Gastrocnemius medialis (tissue), 4 donors: ENCODE results near the gene ARHGAP25. TPM values are rescaled to one million over a fixed set of nuclear protein-coding genes. Genes with fewer than 3 reads are reported as not detected.

Experiments
- ATAC-seq, 2 donors: fragments of 150-250 bp; one replicate each; pipeline ENCODE4 v1.9.1; 2016
- DNase-seq, 2 donors: peaks; one replicate each; pipeline ENCODE4 v3.0.0-alpha.2; 2019
- H3K27ac ChIP-seq, 4 donors: fragments of 200-600 bp; sonication (generic); 1 replicate in 1 of 4; 2 replicates in 3 of 4; pipeline ENCODE4 v1.5.1; 2016 to 2018; ENCODE audit warnings: mild to moderate bottlenecking in 2 of 4, moderate library complexity in 1 of 4
- H3K27me3 ChIP-seq, 3 donors: fragments of 200-600 bp; sonication (generic) in 2 of 3; 1 replicate in 1 of 3; 2 replicates in 2 of 3; pipeline versions ENCODE4 v1.5.1 to v1.6.0; 2016 to 2019; ENCODE audit warnings: mild to moderate bottlenecking in 1 of 3, moderate library complexity in 1 of 3
- H3K36me3 ChIP-seq, 2 donors: fragments of 200-600 bp; sonication (generic) in 1 of 2; one replicate each; pipeline ENCODE4 v1.5.1; 2017 to 2018
- H3K4me1 ChIP-seq, 2 donors: fragments of 200-600 bp; sonication (generic) in 1 of 2; one replicate each; pipeline ENCODE4 v1.5.1; 2016 to 2017; ENCODE audit warnings: mild to moderate bottlenecking in 2 of 2
- H3K4me3 ChIP-seq, 4 donors: fragments of 200-600 bp; sonication (generic) in 3 of 4; 1 replicate in 1 of 4; 2 replicates in 3 of 4; pipeline ENCODE4 v1.5.1; 2016 to 2019; ENCODE audit warnings: mild to moderate bottlenecking in 2 of 4
- H3K9me3 ChIP-seq, 3 donors: fragments of 200-600 bp; sonication (generic) in 2 of 3; 1 replicate in 1 of 3; 2 replicates in 2 of 3; pipeline ENCODE4 v1.5.1; 2016 to 2019
- CTCF ChIP-seq, 5 experiments: fragments of 450-650 bp in 3 of 5; fragments of 200-600 bp in 2 of 5; sonication (generic) in 2 of 5; IDR thresholded peaks in 4 of 5; conservative IDR thresholded peaks in 1 of 5; 1 replicate in 4 of 5; 2 replicates in 1 of 5; pipeline ENCODE4 v1.5.1; 2016 to 2019; ENCODE audit warnings: antibody characterized with exemption in 5 of 5, mild to moderate bottlenecking in 3 of 5, moderate library complexity in 3 of 5
- POLR2A ChIP-seq, 2 donors: fragments of 450-650 bp; IDR thresholded peaks; one replicate each; pipeline ENCODE4 v1.6.1; 2017; ENCODE audit warnings: antibody characterized with exemption in 2 of 2, mild to moderate bottlenecking in 2 of 2, moderate library complexity in 2 of 2
- in situ Hi-C, 4 donors: fragments of 200-750 bp; cut with MboI; loops; one replicate each; pipeline versions ENCODE4 v1.15.0 to v1.8.0; 2017; ENCODE audit warnings: low sequenced_read_pairs in 4 of 4
- intact Hi-C: fragments of 100-400 bp; cut with DNase I; formaldehyde crosslinking; loops from one replicate; pipeline ENCODE4 v1.15.1; 2023; ENCODE audit warnings: low total_unique reads
- total RNA-seq, 4 donors: library from RNA; depleted of rRNA; stranded (reverse); fragments of >200 nt; gene quantifications; one replicate each; pipeline versions ENCODE4 v1.1.0 to v1.2.3, GENCODE V29; 2016

ARHGAP25 gene
- total RNA-seq, 4 donors from 2014 or later, result 1.9 to 6.8 (median 3.0) TPM

GRCh38 chr2:68709421-68709911 lies 25.1 kb upstream of the ARHGAP25 start:
- ATAC-seq (no peak), DNase-seq (no peak)
- in situ Hi-C loops (loop anchor here (25.0 kb wide), 1 partner anchor 222 kb away; no protein-coding TSS in a partner anchor), intact Hi-C loops (loop anchor here (5.0 kb wide), 1 partner anchor 218 kb away; no protein-coding TSS in a partner anchor)
- Histone ChIP-seq H3K36me3 (no peaks in the 10 kb centered on the region), H3K9me3 (no peaks in the 10 kb centered on the region), H3K4me1 (no peaks in the 10 kb centered on the region), H3K4me3 (no peak overlapping the region), H3K27ac (no peak overlapping the region), H3K27me3 (no peaks in the 10 kb centered on the region)
- TF ChIP-seq POLR2A (IDR thresholded peaks at IDR 0.05), result no peak
- TF ChIP-seq CTCF (IDR thresholded peaks at IDR 0.05 in 4 of 5, conservative IDR thresholded peaks at IDR 0.05 in 1 of 5), result peak in 4 of 5 experiments; percentile 8 to 52 (median 43)

- no peak overlapping the region for H3K4me3 ChIP-seq
- no peak for DNase-seq
- H3K27ac ChIP-seq, result no peak overlapping the region
- peaks cover 0 to 3% (median 0%) of the 10 kb centered on the region in 3 donors for H3K27me3 ChIP-seq
- intact Hi-C loops (no loop called here), in situ Hi-C loops (loop anchor here (25.0 kb wide), 1 partner anchor 223 kb away; no protein-coding TSS in a partner anchor)
- ATAC-seq, result no peak
- no peaks in the 10 kb centered on the region for H3K9me3 ChIP-seq
- no peaks in the 10 kb centered on the region for H3K4me1 ChIP-seq
- TF ChIP-seq POLR2A (IDR thresholded peaks at IDR 0.05) (no peak), CTCF (IDR thresholded peaks at IDR 0.05 in 4 of 5, conservative IDR thresholded peaks at IDR 0.05 in 1 of 5) (no peak)
- no peaks in the 10 kb centered on the region for H3K36me3 ChIP-seq
Measured at GRCh38 chr2:68710336-68710735, 24.3 kb upstream of the ARHGAP25 start.

GRCh38 chr2:68710756-68711155 lies 23.9 kb upstream of the ARHGAP25 start:
- no peak overlapping the region for H3K27ac ChIP-seq
- in situ Hi-C loops (loop anchor here (25.0 kb wide), 1 partner anchor 223 kb away; no protein-coding TSS in a partner anchor), intact Hi-C loops (no loop called here)
- H3K36me3 ChIP-seq, result no peaks in the 10 kb centered on the region
- DNase-seq (no peak), ATAC-seq (no peak)
- no peak overlapping the region for H3K4me3 ChIP-seq
- no peaks in the 10 kb centered on the region for H3K4me1 ChIP-seq
- peaks cover 0 to 3% (median 0%) of the 10 kb centered on the region in 3 donors for H3K27me3 ChIP-seq
- no peaks in the 10 kb centered on the region for H3K9me3 ChIP-seq
- TF ChIP-seq CTCF (IDR thresholded peaks at IDR 0.05 in 4 of 5, conservative IDR thresholded peaks at IDR 0.05 in 1 of 5), result no peak
- TF ChIP-seq POLR2A (IDR thresholded peaks at IDR 0.05), result no peak

- Histone ChIP-seq H3K9me3 (no peaks in the 10 kb centered on the region), H3K4me3 (no peak overlapping the region), H3K4me1 (no peaks in the 10 kb centered on the region), H3K27ac (no peak overlapping the region), H3K27me3 (peaks cover 0 to 3% (median 0%) of the 10 kb centered on the region in 3 donors), H3K36me3 (no peaks in the 10 kb centered on the region)
- DNase-seq (peak; percentile 30 to 56), ATAC-seq (no peak)
- intact Hi-C loops (loop anchor here (1.0 kb wide), 1 partner anchor 252 kb away; no protein-coding TSS in a partner anchor), in situ Hi-C loops (loop anchor here (25.0 kb wide), 1 partner anchor 228 kb away; no protein-coding TSS in a partner anchor)
- TF ChIP-seq CTCF (IDR thresholded peaks at IDR 0.05 in 4 of 5, conservative IDR thresholded peaks at IDR 0.05 in 1 of 5) (no peak), POLR2A (IDR thresholded peaks at IDR 0.05) (no peak)
Measured at GRCh38 chr2:68714866-68715265, 19.7 kb upstream of the ARHGAP25 start.
